GM12891 (cell line): ENCODE results near the gene DDO. TPM values are rescaled to one million over a fixed set of nuclear protein-coding genes. Genes with fewer than 3 reads are reported as not detected.
"Not testable (repeated sequence)": the region's sequence is repeated elsewhere in the genome, so short reads cannot be mapped to it uniquely, and the experiment has no call there.

Experiments used
- DNase-seq: peaks from one replicate; pipeline ENCODE4 v3.0.0; 2011; ENCODE audit warnings: low spot score; ENCODE audit not compliant: insufficient read length
- FAIRE-seq: peaks from 2 replicates; lab custom pipeline; 2011; peaks lifted over from hg19 to GRCh38; lab: Jason Lieb, UNC
- PAX5 ChIP-seq: IDR thresholded peaks from 2 replicates; pipeline ENCODE4 v1.6.1; 2011; ENCODE audit warnings: low read length, moderate library complexity, mild to moderate bottlenecking; ENCODE audit not compliant: insufficient read depth, severe bottlenecking
- POLR2A ChIP-seq: IDR thresholded peaks from 2 replicates; pipeline ENCODE4 v1.6.1; 2011; ENCODE audit warnings: low read depth, low read length, control low read depth
- POLR2AphosphoS5 ChIP-seq: IDR thresholded peaks from 2 replicates; pipeline ENCODE4 v1.6.1; 2011; ENCODE audit warnings: low read depth, low read length, control low read depth
- POU2F2 ChIP-seq: IDR thresholded peaks from 2 replicates; pipeline ENCODE4 v1.6.1; 2011; ENCODE audit warnings: low read depth, mild to moderate bottlenecking, control low read depth, low read length, moderate library complexity
- SPI1 ChIP-seq: IDR thresholded peaks from 2 replicates; pipeline ENCODE4 v1.6.1; 2011; ENCODE audit warnings: low read depth, low read length, control low read depth
- TAF1 ChIP-seq: IDR thresholded peaks from 2 replicates; pipeline ENCODE4 v1.6.1; 2011; ENCODE audit warnings: low read depth, low read length, control low read depth
- polyA plus RNA-seq: library from polyadenylated mRNA; unstranded; fragments of >200 nt; gene quantifications from one replicate; pipeline ENCODE4 v1.2.1, GENCODE V29; 2012; ENCODE audit warnings: low read depth, missing spikeins, inconsistent platforms; ENCODE audit not compliant: missing spikeins

The DDO gene, protein sequence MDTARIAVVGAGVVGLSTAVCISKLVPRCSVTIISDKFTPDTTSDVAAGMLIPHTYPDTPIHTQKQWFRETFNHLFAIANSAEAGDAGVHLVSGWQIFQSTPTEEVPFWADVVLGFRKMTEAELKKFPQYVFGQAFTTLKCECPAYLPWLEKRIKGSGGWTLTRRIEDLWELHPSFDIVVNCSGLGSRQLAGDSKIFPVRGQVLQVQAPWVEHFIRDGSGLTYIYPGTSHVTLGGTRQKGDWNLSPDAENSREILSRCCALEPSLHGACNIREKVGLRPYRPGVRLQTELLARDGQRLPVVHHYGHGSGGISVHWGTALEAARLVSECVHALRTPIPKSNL
- polyA plus RNA-seq = 0.13 TPM

- no peak for FAIRE-seq
- DNase-seq = no peak
- TF ChIP-seq SPI1 (no peak), PAX5 (no peak), POU2F2 (no peak), TAF1 (no peak), POLR2A (no peak), POLR2AphosphoS5 (no peak)
Observed at GRCh38 chr6:110415086-110415916, at the start of gene DDO. TSS of gene DDO (minus strand) at chr6:110415575. CDS start at chr6:110413462, 2,113 bp downstream.

DNA sequence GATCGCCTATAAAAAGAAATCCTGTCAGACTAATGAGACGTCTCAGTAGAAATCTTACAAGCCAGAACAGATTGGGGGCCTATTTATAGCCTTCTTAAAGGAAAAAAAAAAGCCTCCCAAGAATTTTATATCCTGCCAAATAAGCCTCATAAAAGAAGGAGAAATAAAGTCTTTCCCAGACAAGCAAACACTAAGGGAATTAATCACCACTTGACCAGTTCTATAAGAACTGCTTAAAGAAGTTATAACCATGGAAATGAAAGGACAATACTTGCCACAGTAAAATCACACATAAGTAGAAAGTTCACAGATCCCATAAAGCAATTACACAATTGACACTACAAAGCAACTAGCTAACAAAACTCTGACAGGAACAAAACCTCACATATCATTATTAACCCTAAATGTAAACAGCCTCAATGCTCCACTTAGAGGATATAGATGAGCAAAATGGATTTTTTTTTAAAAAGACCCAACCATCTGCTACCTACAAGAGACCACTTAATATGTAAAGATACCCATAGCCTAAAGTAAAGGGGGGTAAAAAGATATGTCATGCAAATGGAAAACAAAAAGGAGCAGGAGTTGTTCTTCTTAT lies 47.6 kb upstream of the DDO start:
- TF ChIP-seq POU2F2 (no peak), POLR2A (no peak), POLR2AphosphoS5 (no peak), SPI1 (no peak), TAF1 (no peak), PAX5 (no peak)
- no peak for FAIRE-seq
- no peak for DNase-seq

GRCh38 chr6:110461376-110461775 lies 46.0 kb upstream of the DDO start:
- TF ChIP-seq POLR2A = no peak
- TF ChIP-seq TAF1 = no peak
- no peak for TF ChIP-seq POU2F2
- no peak for TF ChIP-seq SPI1
- no peak for TF ChIP-seq POLR2AphosphoS5
- DNase-seq (no peak), FAIRE-seq (no peak)

GRCh38 chr6:110459137-110459536 lies 43.8 kb upstream of the DDO start:
- FAIRE-seq (no peak), DNase-seq (no peak)
- TF ChIP-seq POLR2A (no peak), POU2F2 (no peak), SPI1 (no peak), TAF1 (no peak), PAX5 (no peak), POLR2AphosphoS5 (no peak)

GRCh38 chr6:110458476-110458875 lies 43.1 kb upstream of the DDO start:
- FAIRE-seq (no peak), DNase-seq (no peak)
- no peak for TF ChIP-seq POU2F2
- TF ChIP-seq POLR2AphosphoS5 = no peak
- no peak for TF ChIP-seq TAF1
- TF ChIP-seq POLR2A = no peak
- TF ChIP-seq PAX5 = no peak
- TF ChIP-seq SPI1 = no peak

DNA sequence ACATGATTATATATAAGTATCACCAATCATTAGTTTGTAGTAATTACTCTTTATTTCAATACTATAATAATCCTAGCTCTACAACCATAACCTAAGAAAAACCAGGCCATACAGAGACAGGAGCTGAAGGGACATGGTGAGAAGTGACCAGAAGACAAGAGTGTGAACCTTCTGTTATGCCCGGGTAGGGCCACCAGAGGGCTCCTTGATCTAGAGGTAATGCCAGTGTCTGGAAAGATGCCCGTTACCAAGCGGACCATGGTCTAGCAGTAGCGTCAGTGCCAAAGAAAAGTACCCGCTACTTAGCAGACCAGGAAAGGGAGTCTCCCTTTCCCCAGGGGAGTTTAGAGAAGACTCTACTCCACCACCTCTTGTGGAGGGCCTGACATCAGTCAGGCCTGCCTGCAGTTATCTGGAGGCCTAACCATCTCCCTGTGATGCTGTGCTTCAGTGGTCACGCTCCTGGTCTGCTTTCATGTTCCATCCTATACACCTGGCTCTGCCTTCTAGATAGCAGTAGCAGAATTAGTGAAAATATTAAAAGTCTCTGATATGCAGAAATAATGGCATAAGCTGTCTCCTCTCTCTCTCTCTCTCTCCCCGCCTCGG lies 42.3 kb upstream of the DDO start:
- not testable (repeated sequence) for FAIRE-seq

DNA sequence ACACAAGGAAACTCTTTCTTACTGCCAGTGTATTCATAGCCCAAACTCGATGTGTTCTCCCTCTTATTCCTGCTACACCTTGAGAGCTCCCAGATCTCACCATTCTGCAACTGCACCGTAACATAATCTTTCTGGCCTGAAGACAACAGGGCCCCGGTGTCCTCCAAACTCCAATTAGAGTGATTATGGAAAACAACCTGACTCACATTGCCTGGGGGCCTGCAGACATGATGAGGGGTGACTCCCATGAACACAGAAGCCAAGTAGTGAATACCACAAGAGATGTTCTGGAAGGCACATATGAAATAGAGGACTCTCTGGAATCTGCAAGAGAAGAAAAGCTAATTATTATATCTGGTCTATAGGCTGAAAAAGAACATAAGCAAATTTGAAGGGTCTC lies 41.3 kb upstream of the DDO start:
- TF ChIP-seq POLR2A = no peak
- TF ChIP-seq POLR2AphosphoS5 = no peak
- TF ChIP-seq SPI1 = no peak
- no peak for TF ChIP-seq TAF1
- no peak for TF ChIP-seq PAX5
- no peak for TF ChIP-seq POU2F2
- no peak for DNase-seq
- FAIRE-seq = peak; percentile 16

More for the DNA sequence above, 42.3 kb upstream of the DDO start:
- DNase-seq = not testable (repeated sequence)

- no peak for DNase-seq
- TF ChIP-seq TAF1 (no peak), PAX5 (no peak), SPI1 (no peak), POLR2AphosphoS5 (no peak), POLR2A (no peak), POU2F2 (no peak)
- FAIRE-seq = no peak
Observed at GRCh38 chr6:110449541-110449895, 34.1 kb upstream of the DDO start.
